ENCODE measurements around the gene TENM4.

DNA sequence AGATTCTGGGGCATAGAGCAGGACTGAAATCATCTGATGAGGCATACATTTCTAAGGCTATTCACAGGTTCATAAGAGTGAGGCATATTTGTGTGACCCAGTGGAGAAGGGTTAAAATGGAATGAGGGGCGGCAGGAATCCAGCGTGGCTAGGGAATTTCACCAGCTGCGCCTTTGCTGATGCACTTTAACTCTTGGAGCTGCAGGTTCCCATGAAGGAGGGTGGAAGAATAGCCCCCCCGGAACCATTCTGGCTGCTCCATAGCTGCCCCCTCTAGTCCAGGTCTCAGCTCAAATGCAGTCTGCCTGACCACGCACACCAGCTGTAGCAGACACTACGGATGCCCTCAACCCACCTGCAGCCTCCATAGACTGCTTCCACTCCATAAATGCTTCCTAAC, 31.5 kb downstream of the TENM4 start:
- TF ChIP-seq, protein P1, sequence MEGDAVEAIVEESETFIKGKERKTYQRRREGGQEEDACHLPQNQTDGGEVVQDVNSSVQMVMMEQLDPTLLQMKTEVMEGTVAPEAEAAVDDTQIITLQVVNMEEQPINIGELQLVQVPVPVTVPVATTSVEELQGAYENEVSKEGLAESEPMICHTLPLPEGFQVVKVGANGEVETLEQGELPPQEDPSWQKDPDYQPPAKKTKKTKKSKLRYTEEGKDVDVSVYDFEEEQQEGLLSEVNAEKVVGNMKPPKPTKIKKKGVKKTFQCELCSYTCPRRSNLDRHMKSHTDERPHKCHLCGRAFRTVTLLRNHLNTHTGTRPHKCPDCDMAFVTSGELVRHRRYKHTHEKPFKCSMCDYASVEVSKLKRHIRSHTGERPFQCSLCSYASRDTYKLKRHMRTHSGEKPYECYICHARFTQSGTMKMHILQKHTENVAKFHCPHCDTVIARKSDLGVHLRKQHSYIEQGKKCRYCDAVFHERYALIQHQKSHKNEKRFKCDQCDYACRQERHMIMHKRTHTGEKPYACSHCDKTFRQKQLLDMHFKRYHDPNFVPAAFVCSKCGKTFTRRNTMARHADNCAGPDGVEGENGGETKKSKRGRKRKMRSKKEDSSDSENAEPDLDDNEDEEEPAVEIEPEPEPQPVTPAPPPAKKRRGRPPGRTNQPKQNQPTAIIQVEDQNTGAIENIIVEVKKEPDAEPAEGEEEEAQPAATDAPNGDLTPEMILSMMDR (IDR thresholded peaks at IDR 0.05; ENCODE audit: low read depth, low read length, poor library complexity, severe bottlenecking), result no peak
- no peak for TF ChIP-seq EZH2phosphoT487 (IDR thresholded peaks at IDR 0.05; ENCODE audit: borderline replicate concordance, low read length)

Data from DOHH2 (cell line).